Measurements from ENCODE around the gene FBXW8. TPM values are rescaled to one million over a fixed set of nuclear protein-coding genes. Genes with fewer than 3 reads are reported as not detected.
A peak's percentile ranks its signal among the peaks of the same experiment; 100 is the strongest.

The FBXW8 gene
- polyA plus RNA-seq, 3 donors, result 2.0 to 5.2 (median 2.7) TPM

DNA sequence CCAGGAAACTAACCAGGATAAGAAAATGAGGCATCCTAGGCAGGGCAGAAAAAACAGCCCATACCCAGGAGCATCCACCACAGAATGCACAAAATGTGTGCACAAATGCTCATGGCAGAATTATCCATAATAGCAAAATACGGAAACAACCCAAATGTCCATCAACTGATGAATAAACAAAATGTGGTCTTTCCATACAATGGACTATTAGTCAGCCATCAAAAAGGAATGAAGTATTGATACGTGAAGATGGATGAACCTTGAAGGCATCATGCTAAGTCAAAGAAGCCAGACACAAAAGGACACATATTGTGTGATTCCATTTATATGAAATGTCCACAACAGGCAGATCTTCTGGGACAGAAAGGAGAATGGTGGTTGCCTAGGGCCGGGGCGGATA is 48.6 kb upstream of the FBXW8 start:
- Histone ChIP-seq H3K4me3 (replicated peaks in 1 of 3; ENCODE audit: low read depth in 2 of 3, low read length in 3 of 3) (no peak overlapping the region), H3K4me2 (replicated peaks; ENCODE audit: extremely low read depth, low read length, poor library complexity, severe bottlenecking) (no peak overlapping the region), H3K36me3 (replicated peaks in 1 of 2; ENCODE audit: control insufficient read depth in 1 of 2, insufficient read depth in 2 of 2, low read length in 2 of 2) (no peaks in the 10 kb centered on the region), H3K4me1 (ENCODE audit: control insufficient read depth in 1 of 2, insufficient read depth in 2 of 2, low read length in 2 of 2) (peaks cover 0 to 8% of the 10 kb centered on the region in 2 donors), H3K27me3 (ENCODE audit: control insufficient read depth in 2 of 2, insufficient read depth in 2 of 2, low read length in 2 of 2) (peaks cover 0 to 3% of the 10 kb centered on the region in 2 donors), H2AFZ (ENCODE audit: insufficient read depth, low read depth, low read length, poor library complexity, severe bottlenecking) (no peak overlapping the region), H3K79me2 (ENCODE audit: insufficient read depth, low read length) (no peaks in the 10 kb centered on the region), H3K9ac (ENCODE audit: insufficient read depth, low read length, poor library complexity, severe bottlenecking) (no peak overlapping the region), H3K27ac (ENCODE audit: low read depth in 1 of 2, low read length in 2 of 2) (no peak overlapping the region), H4K20me1 (ENCODE audit: insufficient read depth, low read length) (no peaks in the 10 kb centered on the region), H3K9me3 (replicated peaks in 1 of 2; ENCODE audit: control insufficient read depth in 1 of 2, insufficient read depth in 1 of 2, low read length in 2 of 2) (no peaks in the 10 kb centered on the region)
- H3K27ac Mint-ChIP-seq, result no peak overlapping the region
- intact Hi-C loops (cut with micrococcal nuclease), result no loop called here
- peaks cover 8% of the 10 kb centered on the region for H3K4me1 Mint-ChIP-seq
- H3K4me3 Mint-ChIP-seq, result no peak overlapping the region
- peaks cover 6 to 19% (median 11%) of the 10 kb centered on the region in 3 donors for H3K27me3 Mint-ChIP-seq (ENCODE audit: low read depth in 3 of 3)
- peaks cover 0 to 6% (median 0%) of the 10 kb centered on the region in 7 donors for H3K9me3 Mint-ChIP-seq
- WGBS (ENCODE audit: insufficient coverage), result no CpG with 5 or more reads among the region's 4 CpGs
- DNase-seq, result no peak
- H3K36me3 Mint-ChIP-seq, result no peaks in the 10 kb centered on the region
- TF ChIP-seq, protein P1, sequence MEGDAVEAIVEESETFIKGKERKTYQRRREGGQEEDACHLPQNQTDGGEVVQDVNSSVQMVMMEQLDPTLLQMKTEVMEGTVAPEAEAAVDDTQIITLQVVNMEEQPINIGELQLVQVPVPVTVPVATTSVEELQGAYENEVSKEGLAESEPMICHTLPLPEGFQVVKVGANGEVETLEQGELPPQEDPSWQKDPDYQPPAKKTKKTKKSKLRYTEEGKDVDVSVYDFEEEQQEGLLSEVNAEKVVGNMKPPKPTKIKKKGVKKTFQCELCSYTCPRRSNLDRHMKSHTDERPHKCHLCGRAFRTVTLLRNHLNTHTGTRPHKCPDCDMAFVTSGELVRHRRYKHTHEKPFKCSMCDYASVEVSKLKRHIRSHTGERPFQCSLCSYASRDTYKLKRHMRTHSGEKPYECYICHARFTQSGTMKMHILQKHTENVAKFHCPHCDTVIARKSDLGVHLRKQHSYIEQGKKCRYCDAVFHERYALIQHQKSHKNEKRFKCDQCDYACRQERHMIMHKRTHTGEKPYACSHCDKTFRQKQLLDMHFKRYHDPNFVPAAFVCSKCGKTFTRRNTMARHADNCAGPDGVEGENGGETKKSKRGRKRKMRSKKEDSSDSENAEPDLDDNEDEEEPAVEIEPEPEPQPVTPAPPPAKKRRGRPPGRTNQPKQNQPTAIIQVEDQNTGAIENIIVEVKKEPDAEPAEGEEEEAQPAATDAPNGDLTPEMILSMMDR (IDR thresholded peaks at IDR 0.05), result no peak

DNA sequence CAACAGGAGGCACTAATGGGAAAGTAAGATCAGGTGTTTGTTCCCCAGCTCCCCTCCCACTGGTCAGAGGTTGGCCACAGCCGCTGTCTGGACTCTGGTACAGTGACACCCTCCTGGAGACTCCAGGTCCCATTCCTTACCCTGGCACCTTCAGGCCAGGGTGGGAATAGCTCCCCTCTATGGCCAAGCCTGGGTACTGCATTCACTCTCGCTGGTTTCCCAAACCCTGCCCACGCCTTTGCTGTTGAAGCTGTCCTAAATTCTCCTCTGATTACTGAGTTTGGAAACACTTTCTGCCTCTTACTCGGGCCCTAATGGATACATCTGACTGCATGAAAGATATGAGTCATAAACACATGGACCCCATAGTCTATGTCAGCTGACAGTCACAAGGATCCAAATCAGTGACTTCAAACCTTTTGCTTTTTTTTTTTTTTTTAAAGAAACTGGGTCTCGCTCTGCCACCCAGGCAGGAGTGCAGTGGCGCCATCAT is 47.4 kb upstream of the FBXW8 start:
- peaks cover 6 to 15% (median 11%) of the 10 kb centered on the region in 3 donors for H3K27me3 Mint-ChIP-seq (ENCODE audit: low read depth in 3 of 3)
- 14% methylated on average over 1 of the region's 6 CpGs for WGBS (ENCODE audit: insufficient coverage)
- Histone ChIP-seq H3K4me2 (replicated peaks; ENCODE audit: extremely low read depth, low read length, poor library complexity, severe bottlenecking) (no peak overlapping the region), H3K27me3 (ENCODE audit: control insufficient read depth in 2 of 2, insufficient read depth in 2 of 2, low read length in 2 of 2) (peaks cover 0 to 3% of the 10 kb centered on the region in 2 donors), H2AFZ (ENCODE audit: insufficient read depth, low read depth, low read length, poor library complexity, severe bottlenecking) (no peak overlapping the region), H3K9ac (ENCODE audit: insufficient read depth, low read length, poor library complexity, severe bottlenecking) (no peak overlapping the region), H3K79me2 (ENCODE audit: insufficient read depth, low read length) (no peaks in the 10 kb centered on the region), H4K20me1 (ENCODE audit: insufficient read depth, low read length) (no peaks in the 10 kb centered on the region), H3K9me3 (replicated peaks in 1 of 2; ENCODE audit: control insufficient read depth in 1 of 2, insufficient read depth in 1 of 2, low read length in 2 of 2) (no peaks in the 10 kb centered on the region), H3K36me3 (replicated peaks in 1 of 2; ENCODE audit: control insufficient read depth in 1 of 2, insufficient read depth in 2 of 2, low read length in 2 of 2) (no peaks in the 10 kb centered on the region), H3K27ac (ENCODE audit: low read depth in 1 of 2, low read length in 2 of 2) (no peak overlapping the region), H3K4me3 (replicated peaks in 1 of 3; ENCODE audit: low read depth in 2 of 3, low read length in 3 of 3) (no peak overlapping the region), H3K4me1 (ENCODE audit: control insufficient read depth in 1 of 2, insufficient read depth in 2 of 2, low read length in 2 of 2) (no peaks in the 10 kb centered on the region)
- H3K4me3 Mint-ChIP-seq, result no peak overlapping the region
- TF ChIP-seq, protein P1 (IDR thresholded peaks at IDR 0.05), result peak; percentile 51
- no peak overlapping the region for H3K27ac Mint-ChIP-seq
- DNase-seq, result peak in 1 of 3 donors; percentile 6
- intact Hi-C loops (cut with micrococcal nuclease), result no loop called here
- no peaks in the 10 kb centered on the region for H3K4me1 Mint-ChIP-seq
- no peaks in the 10 kb centered on the region for H3K36me3 Mint-ChIP-seq
- peaks cover 0 to 3% (median 0%) of the 10 kb centered on the region in 7 donors for H3K9me3 Mint-ChIP-seq

All from CD14-positive monocyte (primary cell).